Midbrain (tissue), 1 donor: Measurements from ENCODE around the gene ZNF888.
"Not testable (repeated sequence)": the region's sequence is repeated elsewhere in the genome, so short reads cannot be mapped to it uniquely, and the experiment has no call there.

Source experiments
- DNase-seq: peaks from one replicate; lab custom pipeline; 2025; lab: John Stamatoyannopoulos, UW

The ZNF888 gene

DNA sequence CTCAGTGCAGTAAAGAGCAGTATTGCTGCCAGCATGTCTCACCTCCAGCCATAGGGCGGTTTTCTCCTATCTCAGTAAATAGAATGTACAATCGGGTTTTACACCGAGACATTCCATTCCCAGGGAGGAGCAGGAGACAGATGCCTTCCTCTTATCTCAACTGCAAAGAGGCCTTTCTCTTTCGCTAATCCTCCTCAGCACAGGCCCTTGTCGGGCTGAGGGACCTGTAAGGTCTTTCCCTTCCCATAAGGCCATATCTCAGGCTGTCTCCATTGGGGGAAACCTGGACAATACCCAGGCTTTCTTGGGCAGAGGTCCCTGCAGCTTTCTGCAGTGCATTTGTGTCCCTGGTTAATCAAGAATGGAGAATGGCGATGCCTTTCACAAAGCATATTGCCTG, 50.2 kb downstream of the ZNF888 start:
- not testable (repeated sequence) for DNase-seq

DNA sequence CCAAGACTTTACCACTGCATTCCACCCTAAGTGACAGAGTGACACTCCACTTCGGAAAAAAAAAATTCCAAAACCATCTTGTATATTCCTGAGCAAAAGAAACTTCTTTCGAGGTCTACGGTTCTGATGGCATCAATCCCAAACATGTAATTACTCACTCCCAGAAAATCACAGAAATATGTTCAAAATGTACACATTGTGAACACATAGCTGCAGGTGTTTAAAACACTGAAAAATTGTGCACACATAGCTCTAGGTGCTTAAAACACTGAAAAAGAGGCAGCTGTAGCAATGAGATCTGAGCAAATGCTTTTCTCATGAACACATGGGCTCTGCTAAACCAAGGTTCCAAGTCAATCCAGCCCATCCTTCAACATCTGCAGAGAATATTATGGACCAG, 51.8 kb downstream of the ZNF888 start:
- no peak for DNase-seq

DNA sequence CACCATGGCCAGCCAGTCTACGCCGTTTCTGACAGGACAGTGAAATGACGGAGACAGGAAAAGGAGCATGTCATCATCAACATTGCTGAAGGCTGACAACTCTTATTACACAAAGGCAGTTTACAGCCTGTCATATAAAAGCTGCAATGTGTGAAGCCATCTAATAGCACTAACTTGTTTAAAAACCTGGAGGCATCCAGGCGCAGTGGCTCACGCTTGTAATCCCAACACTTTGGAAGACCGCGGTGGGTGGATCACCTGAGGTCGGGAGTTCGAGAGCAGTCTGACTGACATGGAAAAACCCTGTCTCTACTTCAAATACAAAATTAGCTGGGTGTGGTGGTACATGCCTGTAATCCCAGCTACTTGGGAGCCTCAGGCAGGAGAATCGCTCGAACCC, 55.2 kb downstream of the ZNF888 start:
- not testable (repeated sequence) for DNase-seq

DNA sequence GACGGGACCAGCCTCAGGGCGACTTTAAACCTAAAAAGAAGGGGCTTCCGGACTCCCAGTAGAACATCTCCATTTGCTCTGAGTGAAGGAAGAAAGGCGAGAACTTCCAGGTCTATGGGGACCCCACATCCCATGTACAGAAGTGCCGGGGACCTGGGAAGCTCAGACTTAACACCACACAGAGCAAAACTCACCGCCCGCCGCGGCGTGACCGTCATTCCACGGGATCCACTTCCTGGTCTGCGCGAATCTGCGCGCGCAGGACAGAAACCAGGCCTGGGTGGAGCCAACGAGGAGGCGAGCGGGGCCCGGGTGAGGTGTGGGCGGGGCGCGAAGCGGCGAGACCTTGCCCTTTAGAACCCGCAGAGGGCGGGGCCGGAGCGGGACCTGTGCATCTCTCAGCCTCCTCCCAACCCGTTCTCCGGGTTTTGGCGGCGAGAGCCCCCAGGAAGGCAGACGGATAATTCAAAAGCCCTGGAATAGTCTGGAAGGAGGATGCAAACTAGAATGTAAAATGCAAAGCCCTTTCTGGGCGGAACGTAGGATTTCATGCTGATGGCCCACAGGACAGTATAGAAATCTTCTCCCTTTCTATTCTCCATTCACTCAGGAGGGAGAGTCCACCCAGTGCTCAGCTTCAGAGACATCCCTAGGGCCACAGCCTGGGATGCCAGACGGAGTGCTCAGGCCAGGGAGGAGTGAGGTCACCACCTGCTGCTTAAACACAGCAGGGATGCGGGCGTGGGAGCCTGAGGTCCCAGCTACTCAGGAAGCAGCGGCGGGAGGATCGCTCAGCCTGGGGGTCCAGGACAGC, 65.6 kb downstream of the ZNF888 start, which contains the start of gene ZNF468:
ZNF468 (minus strand) TSS at position 242 of the 814 bp plus-strand sequence. CDS start 3,347 bp downstream, outside the sequence.
- DNase-seq = peak; percentile 55

DNA sequence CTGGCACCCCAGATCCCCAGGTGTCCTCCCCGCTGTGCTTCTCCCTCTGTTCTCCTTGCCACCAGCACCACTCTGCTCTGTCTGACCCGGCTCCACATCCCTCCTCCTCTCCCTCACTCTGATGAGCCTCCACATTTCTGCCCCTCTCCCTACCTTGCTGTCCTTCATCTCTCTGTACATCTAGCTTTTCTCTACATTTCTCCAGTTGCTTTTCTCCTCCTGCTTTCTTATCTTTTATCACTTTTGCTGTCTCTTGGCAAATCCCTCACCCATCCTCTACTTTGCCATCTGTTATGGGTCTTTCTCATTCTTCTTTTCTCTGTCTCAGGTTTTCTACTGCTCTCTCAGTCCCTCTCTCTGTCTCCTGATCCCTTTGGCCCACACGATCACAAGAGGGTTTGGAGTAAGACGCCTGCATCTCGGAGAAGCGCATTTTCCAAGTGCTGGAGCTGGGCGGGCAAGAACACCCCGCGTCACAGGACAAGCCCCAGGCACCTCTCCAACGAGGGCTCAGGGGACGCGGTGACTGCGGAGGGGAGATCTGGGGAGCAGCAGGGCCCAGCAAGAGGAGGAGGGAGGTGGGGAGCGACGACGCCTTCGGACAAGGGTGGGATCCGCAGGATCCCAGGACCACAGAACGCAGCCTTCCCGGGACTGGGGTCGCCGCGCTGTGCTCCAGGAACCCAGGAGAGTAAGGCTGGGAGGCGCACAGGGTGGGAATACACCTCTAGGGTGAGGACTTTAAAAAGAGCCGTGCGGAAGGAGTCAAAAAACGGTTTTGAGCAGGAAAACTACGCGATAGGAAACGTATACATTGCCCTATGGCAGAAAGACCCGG, 66.5 kb downstream of the ZNF888 start:
- DNase-seq = peak; percentile 26
